ACHN (cell line): ENCODE measurements around the gene RGPD8.
A peak's percentile ranks its signal among the peaks of the same experiment; 100 is the strongest.
"Not testable (repeated sequence)": the region's sequence is repeated elsewhere in the genome, so short reads cannot be mapped to it uniquely, and the experiment has no call there.

Experiments used
- DNase-seq: peaks from one replicate; pipeline ENCODE4 v3.0.0-alpha.2; 2015
- in situ Hi-C: cut with HindIII; loops from 2 replicates; pipeline ENCODE4 v1.10.0; 2017; ENCODE audit warnings: low sequenced_read_pairs, low pct_ligation_motif_present, low pct_unique_long_range_greater_than_20kb

Gene RGPD8

DNA sequence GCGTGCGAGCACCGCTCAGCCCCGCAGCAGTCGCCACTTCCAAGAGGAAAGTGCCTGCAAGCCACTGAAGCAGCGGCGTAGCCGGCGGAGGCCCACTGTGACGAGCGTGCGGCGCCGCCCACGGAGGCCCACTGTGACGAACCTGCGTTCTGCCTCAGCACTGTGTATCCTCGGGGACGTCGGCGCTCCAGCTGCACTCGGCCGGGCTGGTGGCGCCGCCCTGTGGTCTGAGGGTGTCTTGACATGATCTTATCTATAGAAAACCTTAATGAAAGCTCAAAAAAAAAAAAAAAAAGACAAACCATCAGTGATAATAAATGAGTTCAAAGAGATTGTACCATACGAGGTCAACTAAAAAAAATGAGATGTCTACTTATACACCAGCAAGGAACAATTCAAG is at the start of gene RGPD8:
Gene RGPD8 (minus strand): TSS at position 166 of the 400 bp plus-strand sequence. CDS start 192 bp downstream, outside the sequence.
- DNase-seq, result peak; percentile 79
- in situ Hi-C loops, result not testable (repeated sequence)

DNA sequence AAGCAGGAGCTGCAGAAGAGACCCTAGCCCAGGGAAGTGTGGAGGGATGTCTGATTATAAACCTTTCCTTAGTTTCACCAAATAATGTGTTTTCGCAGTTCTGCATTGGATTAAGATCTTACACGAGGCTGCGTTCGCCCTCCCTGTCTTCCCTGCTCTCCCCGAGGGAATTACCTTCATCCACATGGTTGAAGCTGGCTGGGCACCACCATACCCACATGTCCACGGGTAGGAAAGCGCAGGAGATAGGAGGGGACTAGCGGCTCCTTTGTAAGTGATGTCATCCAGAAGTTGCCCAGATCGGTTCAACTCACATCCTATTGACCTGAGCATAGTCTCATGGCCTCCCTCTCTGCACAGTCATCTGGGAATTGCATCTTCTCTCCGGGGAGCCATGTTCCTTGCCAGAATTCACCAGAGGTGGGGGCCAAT is 49.6 kb upstream of the RGPD8 start:
- in situ Hi-C loops, result no loop called here
- DNase-seq, result peak; percentile 81

DNA sequence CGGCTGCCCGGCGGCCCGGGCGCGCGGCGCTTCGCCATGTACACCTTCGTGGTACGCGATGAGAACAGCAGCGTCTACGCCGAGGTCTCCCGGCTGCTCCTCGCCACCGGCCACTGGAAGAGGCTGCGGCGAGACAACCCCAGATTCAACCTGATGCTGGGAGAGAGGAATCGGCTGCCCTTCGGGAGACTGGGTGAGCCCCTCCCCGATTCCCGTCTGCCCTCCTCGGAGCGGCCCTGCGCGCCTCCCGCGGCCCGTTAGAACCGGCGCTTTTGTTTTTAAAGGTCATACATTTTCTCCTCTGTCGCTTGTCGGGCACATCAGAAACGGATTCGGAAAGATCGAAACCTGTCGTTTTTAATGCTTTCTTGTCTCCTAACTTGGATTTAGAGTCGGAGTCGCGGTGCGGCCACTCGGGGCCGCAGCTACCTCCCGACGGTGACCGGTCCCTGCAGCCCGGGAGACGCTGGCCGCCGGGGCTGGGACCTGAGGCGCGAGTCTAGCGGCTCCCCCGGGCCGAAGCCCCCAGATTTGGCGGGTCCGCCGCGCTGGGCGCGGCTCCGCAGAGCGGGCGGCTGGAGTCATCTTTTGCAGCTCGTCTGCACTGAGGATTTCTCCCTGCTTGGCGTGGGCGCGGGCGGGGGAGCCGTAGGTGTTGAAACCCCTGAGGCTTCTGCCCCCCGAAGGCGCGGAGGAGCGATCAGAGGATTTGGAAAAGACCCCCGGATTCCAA is 49.0 kb upstream of the RGPD8 start:
- peak; percentile 56 for DNase-seq
- in situ Hi-C loops, result no loop called here

DNA sequence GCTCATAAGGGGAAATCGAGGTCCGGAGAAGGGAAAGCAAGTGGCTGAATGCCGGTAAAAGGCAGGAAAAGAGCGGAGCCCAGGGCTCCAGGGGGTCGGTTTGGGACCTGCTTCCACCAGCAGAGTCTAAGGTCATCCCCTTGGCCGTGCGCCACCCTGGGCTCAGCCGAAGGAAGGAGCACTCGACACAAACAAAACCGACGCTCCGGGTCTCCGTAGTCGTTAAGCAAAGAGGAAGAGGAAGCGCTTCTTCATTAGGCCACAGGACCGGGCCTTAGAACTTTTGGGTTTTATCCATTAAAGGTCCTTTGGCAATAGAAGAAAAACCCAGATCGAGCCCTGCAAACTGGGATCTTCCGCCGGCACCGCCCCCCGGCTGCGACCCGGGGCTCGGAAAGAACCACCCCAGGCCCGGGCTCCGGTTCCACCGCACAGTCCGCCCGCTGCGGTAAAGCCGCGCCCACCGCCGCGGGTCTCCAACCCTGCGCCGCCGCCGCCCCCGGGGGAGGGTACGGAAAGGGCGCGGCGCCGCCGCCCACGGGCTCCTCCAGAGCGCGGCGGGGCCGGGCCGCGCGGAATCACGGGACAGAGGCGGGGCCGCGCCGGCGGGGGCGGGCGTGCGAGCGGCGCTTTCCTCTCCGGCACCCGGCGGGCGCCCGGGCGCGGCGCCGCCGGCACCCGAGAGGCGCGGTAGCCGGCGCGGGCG is 48.2 kb upstream of the RGPD8 start, which contains the start of gene TTL:
Gene TTL (plus strand): TSS at position 629 of the 706 bp plus-strand sequence. CDS start 189 bp downstream, outside the sequence.
- in situ Hi-C loops, result no loop called here
- peak; percentile 80 for DNase-seq

DNA sequence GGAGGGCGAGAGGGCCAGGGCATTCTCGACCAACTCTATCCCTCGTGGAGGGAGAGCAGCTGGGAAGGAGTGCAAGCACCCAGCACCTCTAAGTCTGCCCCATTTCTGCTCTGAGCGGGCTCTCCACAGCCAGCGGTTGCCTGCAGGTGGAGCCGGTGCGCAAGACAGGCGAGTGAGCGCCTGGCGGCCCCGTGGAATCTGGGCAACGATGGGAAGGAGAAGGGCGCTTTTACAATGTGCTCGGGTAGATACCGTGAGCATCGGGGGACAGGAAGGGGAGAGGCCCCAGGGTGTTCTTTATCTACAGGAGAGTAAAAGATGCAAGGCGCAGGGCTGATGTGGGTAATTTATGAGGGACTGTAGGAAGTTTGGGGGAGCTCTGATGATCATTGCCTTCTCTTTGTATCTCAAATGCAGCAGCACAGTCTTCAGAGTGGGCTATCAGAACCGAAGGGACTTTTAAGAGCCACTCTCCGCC is 47.6 kb upstream of the RGPD8 start:
- peak; percentile 89 for DNase-seq

DNA sequence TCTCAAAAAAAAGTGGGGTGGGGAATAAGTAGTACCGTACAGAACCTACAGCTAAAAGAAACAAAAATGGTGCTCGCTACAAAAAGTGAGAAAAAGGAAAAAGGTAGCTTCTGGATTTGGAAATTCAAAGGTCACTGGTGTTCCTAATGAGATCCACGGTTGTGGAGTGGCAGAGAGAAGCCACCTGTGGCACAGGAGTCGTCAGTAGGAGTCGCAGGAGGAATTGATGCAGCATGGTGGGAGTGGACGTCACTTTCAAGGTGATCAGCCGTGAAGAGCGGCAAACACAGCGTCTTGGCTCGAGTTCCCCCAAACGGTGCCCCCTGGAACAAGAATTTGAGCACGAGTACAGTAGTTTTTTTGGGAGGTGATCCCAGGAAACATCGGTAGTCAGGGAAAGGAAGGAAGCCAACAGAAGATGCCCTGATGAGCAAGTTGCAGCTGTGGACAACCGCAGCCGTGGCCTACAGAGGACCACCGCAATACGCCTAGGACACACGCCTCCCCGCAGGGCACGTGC is 47.1 kb upstream of the RGPD8 start:
- in situ Hi-C loops, result no loop called here
- DNase-seq, result no peak

More for the DNA sequence above, 47.6 kb upstream of the RGPD8 start:
- in situ Hi-C loops, result no loop called here

DNA sequence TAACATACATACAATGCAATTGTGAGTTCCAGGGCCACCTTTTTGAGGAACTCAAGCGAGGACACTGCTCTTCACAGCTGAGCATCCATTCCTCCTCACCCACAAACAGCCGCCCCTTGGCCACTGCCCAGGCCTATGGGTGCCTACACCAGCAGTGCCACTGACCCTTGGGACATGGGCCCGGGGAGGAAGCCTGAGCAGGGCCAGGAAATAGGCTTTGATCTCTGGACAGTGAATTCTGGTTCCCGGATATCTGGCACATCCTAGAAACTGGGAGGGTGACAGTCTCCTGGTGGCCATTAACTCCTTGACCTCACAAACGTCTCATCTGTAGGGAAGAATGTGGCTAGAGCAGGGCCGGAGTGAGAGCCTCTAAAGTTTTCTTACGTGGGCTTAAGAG is 43.0 kb upstream of the RGPD8 start:
- DNase-seq, result no peak
- in situ Hi-C loops, result no loop called here

DNA sequence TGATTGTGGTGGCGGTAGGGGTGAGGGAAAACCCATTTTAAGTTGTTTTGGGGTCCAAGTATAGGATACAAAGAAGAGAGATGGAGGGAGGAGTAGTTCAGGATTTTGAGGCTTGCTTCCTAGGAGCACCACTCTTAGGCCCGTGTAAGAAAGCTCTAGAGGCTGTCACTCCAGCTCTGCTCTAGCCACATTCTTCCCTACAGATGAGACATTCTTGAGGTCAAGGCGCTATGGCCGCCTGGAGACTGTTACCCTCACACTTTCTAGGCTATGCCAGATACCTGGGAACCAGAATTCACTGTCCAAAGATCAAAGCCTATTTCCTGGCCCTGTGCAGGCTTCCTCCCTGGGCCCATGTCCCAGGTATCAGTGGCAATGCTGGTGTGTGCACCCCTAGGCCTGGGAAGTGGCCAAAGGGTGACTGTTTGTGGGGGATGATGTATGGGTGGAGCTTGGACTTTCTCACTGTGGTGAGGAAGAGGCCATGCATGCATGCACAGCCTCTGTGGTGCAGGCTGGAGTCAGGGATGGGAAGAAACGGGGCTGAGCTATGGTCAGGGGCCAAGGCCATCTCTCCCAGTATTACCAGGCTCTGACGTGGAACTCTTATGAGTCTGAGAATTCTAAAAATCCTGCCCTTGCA is 41.5 kb upstream of the RGPD8 start:
- DNase-seq, result peak; percentile 62
- in situ Hi-C loops, result no loop called here

DNA sequence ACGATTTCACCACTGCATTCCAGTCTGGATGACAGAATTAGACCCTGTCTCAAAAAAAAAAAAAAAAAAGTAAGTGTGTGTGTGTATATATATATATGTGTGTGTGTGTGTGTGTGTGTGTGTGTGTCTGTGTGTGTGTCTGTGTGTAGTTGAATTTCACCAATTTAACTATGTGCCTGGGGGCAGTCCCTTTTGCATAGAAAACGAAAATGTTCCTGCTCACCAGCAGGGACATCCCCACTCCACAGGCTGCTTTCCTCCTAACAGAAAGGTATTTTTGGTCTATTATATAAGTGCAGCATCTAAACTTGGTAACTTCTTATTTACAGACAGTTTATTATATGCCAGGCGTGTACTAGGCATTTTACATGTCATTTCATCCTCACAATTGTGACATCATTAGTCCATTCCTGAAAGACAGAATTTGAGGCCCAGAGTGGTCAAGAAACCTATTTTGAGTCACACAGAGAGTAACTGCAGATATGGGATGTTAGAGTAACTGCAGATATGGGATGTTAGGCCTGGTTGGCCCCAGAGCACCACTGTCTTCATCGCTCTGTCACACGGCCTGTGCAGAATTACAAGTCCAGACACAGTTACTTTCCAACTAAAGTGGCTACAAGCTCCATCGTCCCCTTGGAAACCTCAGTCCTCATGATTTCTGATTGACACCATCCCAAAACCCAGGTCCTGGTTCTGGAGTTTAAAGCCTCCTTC is 39.3 kb upstream of the RGPD8 start:
- no peak for DNase-seq
- in situ Hi-C loops, result no loop called here

DNA sequence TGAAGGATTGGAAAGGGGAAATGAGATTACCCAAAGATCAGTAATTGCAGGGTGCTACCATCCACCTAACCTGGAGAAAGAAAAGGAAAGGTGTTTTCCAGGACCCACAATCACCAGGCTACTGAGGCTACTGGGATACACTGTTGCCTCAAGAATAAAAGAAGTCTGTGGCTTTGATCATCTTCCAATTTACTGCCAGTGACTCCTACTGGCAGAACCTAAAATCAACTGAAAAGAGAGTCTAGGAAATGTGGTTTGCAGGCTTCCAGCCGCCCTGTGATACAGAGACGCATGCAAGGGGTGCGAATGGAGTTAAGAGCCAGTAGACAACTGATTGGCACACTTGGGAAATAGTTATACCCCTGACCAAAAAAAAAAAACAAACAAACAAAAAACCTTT is 31.9 kb upstream of the RGPD8 start:
- in situ Hi-C loops, result no loop called here
- DNase-seq, result peak; percentile 43

DNA sequence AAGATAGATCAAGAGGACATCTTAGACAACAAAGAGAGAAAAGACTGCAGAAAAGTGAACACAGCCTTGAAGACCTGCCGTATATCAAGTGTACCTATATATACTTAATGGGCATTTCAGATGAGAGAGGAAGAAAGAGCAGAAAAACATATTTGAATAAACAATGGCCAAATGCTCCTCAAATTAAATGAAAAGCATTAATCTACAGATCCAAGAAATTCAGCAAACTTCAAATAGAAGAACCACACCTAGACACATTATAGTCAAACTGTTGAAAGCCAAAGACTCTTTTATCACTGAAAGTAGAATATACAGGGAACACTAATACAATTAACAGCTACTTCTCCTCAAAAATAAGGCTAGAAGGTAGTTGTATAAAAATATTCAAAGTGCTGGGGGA is 29.8 kb upstream of the RGPD8 start:
- DNase-seq, result no peak
- in situ Hi-C loops, result no loop called here

DNA sequence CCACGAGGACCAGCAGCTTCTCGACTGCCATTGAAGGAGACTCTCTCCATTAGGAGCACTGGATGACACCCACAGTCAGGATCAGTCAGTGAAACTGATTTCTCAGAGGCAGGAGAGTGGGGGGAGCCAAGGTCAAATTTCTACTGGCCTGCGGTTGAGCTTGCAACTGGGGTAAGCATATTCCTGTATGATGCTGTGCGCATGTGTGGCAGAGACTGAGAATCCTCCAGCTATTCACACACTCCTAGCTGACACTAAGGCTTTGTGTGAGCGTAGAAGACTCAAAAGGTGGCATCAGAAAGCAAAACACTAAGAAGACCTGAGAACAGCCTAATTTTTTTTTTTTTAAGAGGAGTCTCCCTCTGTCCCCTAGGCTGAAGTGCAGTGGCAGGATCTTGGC is 28.7 kb upstream of the RGPD8 start:
- no peak for DNase-seq
- in situ Hi-C loops, result no loop called here

DNA sequence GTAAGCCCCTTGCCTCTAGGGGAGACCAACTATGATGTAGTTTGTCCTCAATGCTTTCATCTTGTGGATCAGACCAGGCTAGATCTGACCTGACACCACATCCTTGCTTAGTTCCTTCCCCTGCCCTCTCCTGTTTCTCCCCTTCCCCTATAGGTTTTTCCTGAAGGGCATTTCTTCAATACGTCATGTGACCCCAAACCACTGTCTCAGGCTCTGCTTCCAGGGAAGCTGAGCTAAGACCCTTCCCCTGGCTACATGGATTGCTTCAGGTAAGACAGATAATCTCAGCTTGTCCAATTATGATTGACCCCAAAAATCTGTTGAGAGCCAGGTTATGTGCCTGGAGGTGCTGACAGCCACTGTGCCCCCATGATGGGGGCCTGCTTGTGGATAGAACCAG is 25.9 kb upstream of the RGPD8 start:
- DNase-seq, result no peak
- in situ Hi-C loops, result no loop called here

DNA sequence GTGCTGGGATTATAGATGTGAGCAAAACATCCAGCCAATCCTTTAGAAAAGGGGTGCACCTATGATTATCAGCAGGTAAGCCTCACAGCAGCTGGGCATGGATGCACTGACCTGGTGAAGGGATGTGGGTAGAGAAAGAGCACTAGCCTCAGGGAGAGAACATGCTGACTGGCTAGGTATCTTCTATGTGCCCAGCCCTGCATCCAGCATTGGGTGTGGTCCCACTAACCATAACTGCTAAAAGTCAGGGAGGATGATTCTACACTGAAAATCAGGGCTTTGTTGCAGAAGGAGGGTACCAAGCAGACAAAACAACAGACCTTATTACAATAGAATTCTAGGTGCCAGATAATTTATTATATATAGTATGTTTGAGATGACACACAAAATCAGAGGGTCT is 21.1 kb upstream of the RGPD8 start:
- in situ Hi-C loops, result no loop called here
- no peak for DNase-seq

DNA sequence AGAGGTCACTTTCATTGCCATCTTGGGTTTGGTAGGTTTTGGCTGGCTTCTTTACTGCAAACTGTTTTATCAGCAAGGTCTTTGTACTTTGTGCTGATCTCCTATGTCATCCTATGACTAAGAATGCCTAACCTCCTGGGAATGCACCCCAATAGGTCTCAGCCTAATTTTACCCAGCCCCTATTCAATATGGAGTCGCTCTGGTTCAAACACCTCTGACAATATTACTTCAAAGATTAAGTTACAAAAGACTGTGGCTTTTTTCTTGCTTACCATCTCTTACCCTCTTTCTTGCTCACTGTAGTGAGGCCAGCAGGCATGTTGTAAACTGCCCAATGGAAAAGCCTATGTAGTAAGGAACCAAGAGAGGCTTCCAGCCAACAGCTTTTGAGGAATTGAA is 17.9 kb upstream of the RGPD8 start:
- in situ Hi-C loops, result no loop called here
- DNase-seq, result no peak

DNA sequence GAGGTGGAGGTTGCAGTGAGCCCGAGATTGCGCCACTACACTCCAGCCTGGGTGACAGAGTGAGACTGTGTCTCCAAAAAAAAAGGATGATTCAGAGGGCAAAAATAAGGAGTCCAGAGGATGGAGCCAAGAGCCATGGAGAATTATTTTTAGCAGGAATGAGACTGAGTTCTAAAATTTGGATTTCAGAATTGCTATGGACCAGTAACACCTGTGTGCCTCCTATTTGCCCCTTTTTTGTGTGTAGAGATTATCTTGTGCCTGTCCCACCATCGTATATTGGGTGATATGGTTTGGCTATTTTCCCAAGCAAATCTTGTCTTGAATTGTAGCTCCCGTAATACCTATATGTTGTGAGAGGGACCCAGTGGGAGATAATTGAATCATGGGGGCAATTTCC is 16.4 kb upstream of the RGPD8 start:
- in situ Hi-C loops, result no loop called here
- DNase-seq, result no peak

DNA sequence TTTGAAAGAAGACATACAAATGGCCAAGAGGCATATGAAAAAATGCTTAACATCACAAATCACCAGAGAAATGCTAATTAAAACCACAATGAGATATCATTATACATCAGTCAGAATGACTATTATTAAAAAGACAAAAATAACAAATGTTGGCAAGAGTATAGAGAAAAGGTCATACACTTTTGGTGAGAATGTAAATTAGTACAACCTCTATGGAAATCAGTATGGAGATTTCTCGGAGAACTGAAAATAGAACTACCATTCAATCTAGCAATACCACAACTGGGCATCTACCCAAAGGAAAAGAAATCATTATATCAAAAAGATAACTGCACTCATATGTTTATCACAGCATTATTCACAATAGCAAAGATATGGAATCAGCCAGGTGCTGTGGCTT is 10.8 kb upstream of the RGPD8 start:
- in situ Hi-C loops, DNase-seq: not testable (repeated sequence)

DNA sequence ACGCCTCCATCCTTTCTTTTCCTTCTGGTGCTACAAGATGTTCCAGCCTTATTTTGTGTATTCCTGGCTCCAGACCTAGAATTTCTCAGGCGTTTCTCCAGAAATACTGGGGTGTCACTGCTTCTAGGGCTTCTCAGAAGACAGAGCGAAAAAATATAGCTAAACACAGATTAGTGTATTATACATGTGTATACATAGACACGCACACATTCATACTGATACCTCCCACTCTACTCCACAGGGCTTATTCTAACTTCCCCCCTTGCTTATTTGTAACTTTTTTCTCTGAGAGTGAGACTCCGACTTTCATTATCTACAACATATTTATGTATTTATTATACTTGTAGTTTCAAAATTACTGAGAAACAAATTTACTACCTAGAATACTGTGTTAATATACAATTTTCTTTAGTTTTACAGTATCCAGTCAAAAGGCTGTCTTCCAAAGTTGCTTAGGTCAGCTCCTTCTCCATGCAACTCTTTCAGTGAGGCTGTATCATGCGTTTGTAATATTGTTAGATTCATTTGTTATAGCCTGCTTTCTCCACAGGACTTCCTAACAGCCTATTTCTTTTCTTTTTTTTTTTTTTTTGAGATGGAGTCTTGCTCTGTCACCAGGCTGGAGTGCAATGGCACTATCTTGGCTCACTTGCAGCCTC is 5.3 kb upstream of the RGPD8 start:
- DNase-seq, in situ Hi-C loops: not testable (repeated sequence)
